RWPE2 (cell line): ENCODE measurements around the gene INPP5J.

Source experiments
- ATAC-seq: fragments of 200-7000 bp; cut with Tn5 transposase; 3 replicates; pipeline ENCODE4 v1.9.1; 2021; ENCODE audit warnings: low read depth
- DNase-seq: peaks from one replicate; pipeline ENCODE4 v3.0.0-alpha.2; 2020; ENCODE audit warnings: low spot score
- H3K27ac ChIP-seq: fragments of 450-650 bp; 2 replicates; pipeline ENCODE4 v1.5.1; 2017; ENCODE audit warnings: mild to moderate bottlenecking; ENCODE audit not compliant: poor library complexity, severe bottlenecking
- H3K27me3 ChIP-seq: fragments of 250-450 bp; sonication (Bioruptor Pico); 2 replicates; pipeline ENCODE4 v1.5.1; 2021; ENCODE audit warnings: mild to moderate bottlenecking, moderate library complexity; ENCODE audit not compliant: insufficient read depth, poor library complexity, severe bottlenecking
- H3K36me3 ChIP-seq: fragments of 250-450 bp; sonication (Bioruptor Pico); 2 replicates; pipeline ENCODE4 v1.5.1; 2020; ENCODE audit warnings: low read depth, mild to moderate bottlenecking, moderate library complexity
- H3K4me1 ChIP-seq: fragments of 250-450 bp; sonication (Bioruptor Pico); 2 replicates; pipeline ENCODE4 v1.5.1; 2021; ENCODE audit warnings: mild to moderate bottlenecking, moderate library complexity; ENCODE audit not compliant: insufficient read depth, poor library complexity, severe bottlenecking
- H3K4me3 ChIP-seq: fragments of 250-450 bp; sonication (Bioruptor Pico); 2 replicates; pipeline ENCODE4 v1.5.1; 2021; ENCODE audit warnings: mild to moderate bottlenecking, moderate library complexity; ENCODE audit not compliant: severe bottlenecking
- H3K9me3 ChIP-seq: fragments of 250-450 bp; sonication (Bioruptor Pico); 2 replicates; pipeline ENCODE4 v1.5.1; 2021; ENCODE audit warnings: mild to moderate bottlenecking, moderate library complexity; ENCODE audit not compliant: severe bottlenecking
- CTCF ChIP-seq: fragments of 450-650 bp; IDR thresholded peaks from one replicate; pipeline ENCODE4 v1.5.1; 2017; ENCODE audit warnings: mild to moderate bottlenecking, moderate library complexity; ENCODE audit not compliant: poor library complexity, severe bottlenecking

Gene INPP5J

GRCh38 chr22:31099841-31100761, 22.7 kb upstream of the INPP5J start:
- peaks cover 74% of the 10 kb centered on the region for H3K36me3 ChIP-seq
- H3K4me1 ChIP-seq, result no peaks in the 10 kb centered on the region
- no peaks in the 10 kb centered on the region for H3K27me3 ChIP-seq
- no peak for ATAC-seq
- peak; percentile 59 for DNase-seq
- TF ChIP-seq CTCF, result no peak
- no peak overlapping the region for H3K27ac ChIP-seq
- no peak overlapping the region for H3K4me3 ChIP-seq
- no peaks in the 10 kb centered on the region for H3K9me3 ChIP-seq

GRCh38 chr22:31100762-31101525, 21.8 kb upstream of the INPP5J start:
- no peaks in the 10 kb centered on the region for H3K4me1 ChIP-seq
- no peaks in the 10 kb centered on the region for H3K9me3 ChIP-seq
- ATAC-seq (no peak), DNase-seq (no peak)
- no peak overlapping the region for H3K4me3 ChIP-seq
- H3K27me3 ChIP-seq, result no peaks in the 10 kb centered on the region
- peaks cover 66% of the 10 kb centered on the region for H3K36me3 ChIP-seq
- TF ChIP-seq CTCF, result no peak
- H3K27ac ChIP-seq, result no peak overlapping the region

- H3K9me3 ChIP-seq, result no peaks in the 10 kb centered on the region
- no peak overlapping the region for H3K27ac ChIP-seq
- no peaks in the 10 kb centered on the region for H3K4me1 ChIP-seq
- no peak overlapping the region for H3K4me3 ChIP-seq
- DNase-seq (peak; percentile 73), ATAC-seq (peak; percentile 64)
- H3K27me3 ChIP-seq, result no peaks in the 10 kb centered on the region
- no peak for TF ChIP-seq CTCF
- H3K36me3 ChIP-seq, result peaks cover 50% of the 10 kb centered on the region
These were observed 20.2 kb upstream of the INPP5J start for GRCh38 chr22:31102441-31103081.

GRCh38 chr22:31103111-31103510, 19.7 kb upstream of the INPP5J start:
- no peaks in the 10 kb centered on the region for H3K27me3 ChIP-seq
- H3K4me3 ChIP-seq, result no peak overlapping the region
- no peaks in the 10 kb centered on the region for H3K9me3 ChIP-seq
- peaks cover 44% of the 10 kb centered on the region for H3K36me3 ChIP-seq
- no peak for TF ChIP-seq CTCF
- H3K27ac ChIP-seq, result no peak overlapping the region
- H3K4me1 ChIP-seq, result peaks cover 3% of the 10 kb centered on the region
- DNase-seq, result no peak
- no peak for ATAC-seq
